Activated naive CD4-positive, alpha-beta T cell treated with anti-CD3 and anti-CD28 coated beads, Interleukin-2, amount 50 U/mL, for 16 hours (primary cell): ENCODE measurements around the gene EHF.

ENCODE experiments used
- DNase-seq: peaks from one replicate; pipeline ENCODE4 v3.0.0-alpha.2; 2020

The EHF gene

DNA sequence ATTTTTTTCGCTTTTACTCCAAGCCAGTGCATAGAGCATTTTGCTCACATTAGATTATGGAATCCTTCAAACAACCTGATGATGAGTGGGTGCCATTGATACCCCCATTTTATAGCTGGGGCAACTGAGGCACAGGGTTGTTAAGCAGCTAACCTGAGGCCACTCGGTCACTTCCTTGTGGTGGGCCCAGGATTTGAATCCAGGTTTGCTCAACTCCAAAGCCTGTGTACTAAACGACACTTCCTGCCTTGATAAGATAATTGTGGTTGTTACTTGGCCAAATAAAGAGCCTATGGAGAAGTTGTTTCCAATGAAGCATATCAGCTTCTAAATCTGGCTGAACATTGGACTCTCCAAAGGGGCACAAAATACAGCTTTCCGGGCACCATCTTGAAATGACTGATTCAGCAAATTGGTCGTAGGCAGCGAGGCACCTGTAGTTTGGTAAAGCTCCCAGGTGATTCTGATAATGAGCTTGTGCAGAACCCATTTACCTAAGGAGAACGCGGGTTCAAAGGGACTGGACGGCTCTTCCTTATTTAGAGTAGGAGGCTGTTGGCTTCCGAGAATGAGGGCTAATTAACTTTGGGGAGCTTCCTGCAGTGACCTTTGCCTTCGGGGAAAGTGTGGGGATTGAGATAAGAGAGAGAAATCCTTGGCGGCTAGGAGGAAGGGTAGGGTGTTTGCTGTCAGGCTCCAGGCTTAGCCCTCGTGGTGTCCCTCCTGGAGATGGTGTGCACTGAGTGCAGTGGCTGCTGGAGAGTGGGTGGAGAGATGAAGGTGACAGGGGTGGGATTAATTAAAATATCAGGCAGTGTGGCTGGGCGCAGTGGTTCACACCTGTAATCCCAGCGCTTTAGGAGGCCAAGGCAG is 17.5 kb upstream of the EHF start:
- DNase-seq, result no peak

DNA sequence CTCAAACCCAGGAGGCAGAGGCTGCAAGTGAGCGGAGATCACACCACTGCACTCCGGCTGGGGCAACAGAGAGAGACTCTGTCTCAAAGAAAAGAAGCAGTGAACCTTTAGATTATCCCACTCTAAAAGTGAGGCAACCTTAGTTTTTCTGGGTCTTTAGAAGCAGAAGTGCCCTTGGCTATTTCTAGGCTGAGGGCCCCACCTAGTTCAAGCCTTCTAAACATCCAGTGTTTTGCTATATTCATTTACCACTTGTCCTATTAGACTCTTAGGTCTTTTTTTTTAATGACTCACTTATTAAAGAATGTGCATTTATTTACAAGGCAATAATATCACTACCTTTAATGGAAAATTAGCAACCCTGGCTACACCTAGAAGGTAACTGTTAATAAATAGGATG is 16.7 kb upstream of the EHF start:
- DNase-seq, result no peak

DNA sequence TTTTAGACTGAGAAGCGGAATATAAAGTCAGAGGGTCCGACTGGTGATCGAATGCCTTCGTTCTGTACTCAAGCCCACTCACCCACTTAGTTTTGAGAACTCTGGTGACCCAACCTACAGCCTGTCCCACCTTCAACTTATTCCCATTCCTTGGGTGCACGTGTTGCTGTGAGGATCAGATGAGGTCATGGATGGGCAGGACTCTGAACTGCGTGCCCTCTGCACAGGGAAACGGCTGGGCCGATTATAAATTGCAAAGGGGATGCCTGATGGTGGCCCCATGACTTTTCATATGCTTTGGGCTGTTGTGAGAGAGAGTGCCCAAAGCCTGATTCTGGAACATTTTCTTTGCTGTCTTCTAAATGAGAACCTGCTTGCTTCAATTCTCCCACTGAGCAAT is 16.0 kb upstream of the EHF start:
- DNase-seq, result no peak

- DNase-seq, result no peak
These were observed 15.2 kb upstream of the EHF start for GRCh38 chr11:34605481-34606325.

- DNase-seq, result no peak
These were observed 14.4 kb upstream of the EHF start for GRCh38 chr11:34606326-34607120.

GRCh38 chr11:34609187-34609751 is 11.6 kb upstream of the EHF start:
- no peak for DNase-seq

DNA sequence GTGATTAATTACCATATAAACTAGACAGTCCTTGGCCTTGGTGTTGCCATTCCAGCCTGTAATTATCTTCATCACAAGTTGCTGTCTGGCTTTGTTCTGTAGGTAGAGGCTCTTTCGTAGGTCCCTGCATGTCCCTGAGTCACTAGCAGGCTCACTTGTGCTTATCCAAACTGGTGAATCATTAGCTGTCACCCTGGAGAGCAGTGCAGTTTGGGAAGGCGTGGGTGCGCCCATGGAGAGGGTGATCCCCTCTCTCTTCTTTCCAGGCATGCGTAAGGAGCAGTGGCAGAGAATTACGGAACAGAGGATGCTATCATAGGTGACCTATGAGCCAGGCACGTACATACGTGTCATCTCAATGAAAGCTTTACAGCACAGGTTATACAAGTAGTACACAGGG is 11.0 kb upstream of the EHF start:
- DNase-seq, result no peak

DNA sequence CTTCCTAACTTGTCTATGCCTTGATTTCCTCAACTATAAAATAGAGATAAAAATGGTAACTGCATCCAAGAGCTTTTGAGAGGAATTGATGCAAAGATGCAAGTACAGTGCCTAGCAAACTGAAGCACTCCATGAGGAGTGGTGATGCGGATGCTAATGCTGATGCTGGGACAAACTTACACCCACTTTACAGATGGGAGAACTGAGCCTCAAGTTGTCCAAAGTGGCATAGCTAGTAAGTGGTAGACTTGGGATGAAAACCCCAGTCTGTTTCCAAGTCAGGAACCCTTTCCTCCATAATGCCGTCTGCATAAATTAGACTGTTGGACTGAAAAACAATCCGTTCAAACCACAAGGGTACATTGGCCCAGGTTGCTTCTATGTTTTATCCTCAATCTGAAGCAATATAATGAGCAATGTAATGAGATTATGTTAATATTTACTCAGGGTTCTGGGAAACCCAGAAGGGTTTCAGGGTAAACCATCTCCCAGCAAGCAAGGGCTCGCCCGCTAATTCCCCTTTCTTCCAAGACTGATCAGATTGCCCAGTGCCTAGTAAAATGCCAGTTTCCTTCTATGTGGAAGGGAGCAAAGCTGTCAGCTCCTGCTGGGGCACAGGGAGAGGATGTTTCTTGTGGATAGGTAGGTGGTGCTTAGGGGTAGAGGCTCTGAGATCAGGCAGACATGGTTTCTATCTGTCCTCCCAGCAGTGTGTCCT is 10.4 kb upstream of the EHF start:
- DNase-seq, result no peak

GRCh38 chr11:34613015-34613414 is 7.9 kb upstream of the EHF start:
- DNase-seq, result no peak

- no peak for DNase-seq
These were observed 7.3 kb upstream of the EHF start for GRCh38 chr11:34613552-34614056.

- DNase-seq, result no peak
These were observed 6.4 kb upstream of the EHF start for GRCh38 chr11:34614344-34615104.

DNA sequence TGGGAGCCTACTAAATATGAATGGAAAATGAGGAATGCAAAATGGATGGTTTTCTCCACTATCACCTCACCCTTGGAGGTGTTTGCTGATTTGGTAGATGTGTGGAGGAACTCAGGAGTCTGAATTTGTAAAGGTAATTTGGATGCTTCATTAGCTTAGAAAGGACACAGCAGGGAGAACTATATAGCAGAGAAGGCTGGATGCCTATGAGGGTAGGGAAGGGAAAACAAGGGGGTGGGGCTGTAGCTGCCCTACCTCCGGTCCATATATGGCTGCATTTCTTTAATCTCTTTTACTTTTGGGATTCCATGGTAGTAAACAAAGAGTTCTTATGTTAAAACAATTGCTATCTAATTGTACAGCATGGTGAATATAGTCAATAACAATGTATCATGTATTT is 4.8 kb upstream of the EHF start:
- no peak for DNase-seq

DNA sequence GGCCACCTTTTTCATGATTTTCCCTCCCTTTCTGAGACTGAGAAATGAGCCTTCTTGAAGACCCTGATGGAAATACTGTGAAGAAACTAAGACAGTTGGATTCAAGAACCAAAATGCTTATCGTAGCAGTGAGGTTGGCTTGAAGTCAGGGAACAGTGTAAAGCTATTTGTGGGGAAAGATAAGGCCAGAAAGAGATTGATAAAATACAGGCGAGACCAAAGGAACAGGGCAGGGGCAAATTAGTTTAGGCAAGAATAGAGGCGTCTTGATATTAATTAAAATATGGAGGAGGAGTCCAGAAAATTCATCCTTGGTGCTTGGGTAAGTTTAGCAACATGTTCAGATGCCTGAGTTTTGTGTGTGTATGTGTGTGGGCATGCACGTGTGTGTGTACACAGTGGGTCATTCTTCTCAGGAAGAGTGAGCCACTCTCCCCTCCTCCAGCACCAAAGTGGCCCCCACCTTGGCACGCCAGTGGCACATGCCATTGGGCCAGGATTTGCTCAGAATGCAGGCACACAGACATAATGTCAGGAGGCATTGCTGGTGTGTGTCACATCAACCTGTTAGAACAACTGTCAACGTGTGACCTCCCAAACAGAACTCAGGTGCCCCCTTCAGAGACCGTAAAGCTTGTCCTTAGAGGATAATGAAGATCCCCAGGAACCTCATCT is 3.9 kb upstream of the EHF start:
- DNase-seq, result no peak

DNA sequence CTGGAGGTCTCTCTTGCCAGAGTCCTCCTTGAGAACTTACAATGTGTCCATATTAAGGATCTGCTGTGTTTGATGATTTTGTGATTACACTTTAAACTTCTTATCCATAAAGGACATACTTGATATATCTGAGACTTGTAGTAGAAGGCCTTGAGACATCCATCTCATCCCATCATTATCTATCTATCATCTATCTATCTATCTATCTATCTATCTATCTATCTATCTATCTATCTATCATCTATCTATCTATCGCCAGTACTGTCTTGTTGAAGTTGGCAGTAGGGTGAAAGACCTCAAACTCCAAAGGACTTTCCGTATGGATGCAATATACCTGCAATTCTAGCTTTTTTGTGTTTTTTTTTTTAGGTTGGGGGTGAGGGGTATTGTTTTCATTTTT is 2.5 kb upstream of the EHF start:
- DNase-seq, result no peak

DNA sequence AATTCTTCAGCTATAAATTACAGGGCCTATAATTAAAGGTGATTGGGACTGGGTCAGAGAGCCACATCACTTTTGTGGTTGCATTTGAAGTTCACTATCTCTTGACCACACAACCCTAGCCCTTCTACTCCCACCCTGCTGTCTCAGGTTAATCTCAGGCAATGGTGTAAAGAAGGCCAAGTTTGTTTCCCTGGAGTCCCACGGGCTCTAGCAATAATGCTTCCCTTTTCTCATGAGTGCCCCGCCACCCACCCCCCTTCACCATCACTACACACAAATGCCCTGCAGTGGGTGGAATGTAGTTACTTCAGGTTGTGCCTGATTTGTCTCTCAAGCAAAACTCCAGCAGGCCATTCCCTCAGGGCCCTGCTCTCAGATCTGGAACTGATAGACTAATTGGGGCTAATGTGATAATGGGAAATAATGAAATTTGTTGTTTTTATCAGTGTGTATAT is 1.8 kb upstream of the EHF start:
- no peak for DNase-seq

GRCh38 chr11:34620202-34620601 is 691 bp upstream of the EHF start:
- no peak for DNase-seq

- no peak for DNase-seq
These were observed 983 bp downstream of the EHF start for GRCh38 chr11:34621876-34622275.

DNA sequence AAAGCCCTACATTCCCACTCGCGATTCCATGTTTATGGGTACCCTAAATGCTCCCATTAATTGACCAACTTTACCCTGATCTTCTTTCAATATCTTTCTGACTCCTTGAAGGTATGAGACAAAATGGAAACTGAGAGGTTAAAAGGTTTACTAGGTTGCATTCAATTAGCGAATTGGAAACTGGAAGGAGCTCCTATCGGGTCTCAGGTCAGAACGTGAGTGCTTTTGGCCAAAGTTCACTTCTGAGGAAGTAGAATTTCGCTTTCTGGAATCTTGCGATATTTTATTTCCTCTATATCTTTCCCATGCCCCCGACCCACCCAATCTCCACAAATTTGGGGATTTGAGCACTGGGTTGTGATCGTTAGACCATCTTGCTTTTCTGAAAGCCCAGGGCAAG is 2.6 kb downstream of the EHF start:
- DNase-seq, result no peak

GRCh38 chr11:34624069-34624468 is 3.2 kb downstream of the EHF start:
- no peak for DNase-seq

GRCh38 chr11:34625576-34625975 is 4.7 kb downstream of the EHF start:
- DNase-seq, result no peak

GRCh38 chr11:34626393-34626792 is 5.5 kb downstream of the EHF start:
- no peak for DNase-seq
